ENCODE results near the gene NECAB2. TPM values are rescaled to one million over a fixed set of nuclear protein-coding genes. Genes with fewer than 3 reads are reported as not detected.

NECAB2 gene
- total RNA-seq, 1 donor from 2014 or later, result not detected

DNA sequence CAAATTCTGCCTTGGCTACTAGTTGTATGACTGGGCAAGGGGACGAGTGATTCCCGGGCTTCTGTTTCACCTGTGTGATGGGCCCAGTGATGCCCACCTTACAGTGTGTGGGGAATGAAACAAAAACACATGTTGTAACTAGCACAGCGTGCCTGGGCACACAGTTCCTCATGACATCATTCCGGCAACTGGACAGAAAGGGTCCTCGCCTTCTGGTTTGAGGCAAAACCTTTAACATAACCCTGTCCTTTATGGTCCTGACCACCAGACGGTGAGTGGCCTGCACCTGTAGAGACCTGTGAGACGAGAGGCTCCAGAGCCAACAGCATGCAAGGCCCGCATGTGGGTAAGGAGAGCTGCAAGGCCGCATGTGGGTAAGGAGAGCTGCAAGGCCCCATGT, 82.3 kb downstream of the NECAB2 start:
- no peak overlapping the region for H3K4me3 ChIP-seq
- intact Hi-C loops (cut with DNase I), result no loop called here
- no peak overlapping the region for H3K27ac ChIP-seq
- no peaks in the 10 kb centered on the region for H3K9me3 ChIP-seq
- no peak for DNase-seq (ENCODE audit: extremely low spot score in 2 of 2)
- H3K36me3 ChIP-seq, result peaks cover 0 to 41% of the 10 kb centered on the region in 2 donors
- H3K4me1 ChIP-seq, result no peaks in the 10 kb centered on the region
- TF ChIP-seq, protein P1, sequence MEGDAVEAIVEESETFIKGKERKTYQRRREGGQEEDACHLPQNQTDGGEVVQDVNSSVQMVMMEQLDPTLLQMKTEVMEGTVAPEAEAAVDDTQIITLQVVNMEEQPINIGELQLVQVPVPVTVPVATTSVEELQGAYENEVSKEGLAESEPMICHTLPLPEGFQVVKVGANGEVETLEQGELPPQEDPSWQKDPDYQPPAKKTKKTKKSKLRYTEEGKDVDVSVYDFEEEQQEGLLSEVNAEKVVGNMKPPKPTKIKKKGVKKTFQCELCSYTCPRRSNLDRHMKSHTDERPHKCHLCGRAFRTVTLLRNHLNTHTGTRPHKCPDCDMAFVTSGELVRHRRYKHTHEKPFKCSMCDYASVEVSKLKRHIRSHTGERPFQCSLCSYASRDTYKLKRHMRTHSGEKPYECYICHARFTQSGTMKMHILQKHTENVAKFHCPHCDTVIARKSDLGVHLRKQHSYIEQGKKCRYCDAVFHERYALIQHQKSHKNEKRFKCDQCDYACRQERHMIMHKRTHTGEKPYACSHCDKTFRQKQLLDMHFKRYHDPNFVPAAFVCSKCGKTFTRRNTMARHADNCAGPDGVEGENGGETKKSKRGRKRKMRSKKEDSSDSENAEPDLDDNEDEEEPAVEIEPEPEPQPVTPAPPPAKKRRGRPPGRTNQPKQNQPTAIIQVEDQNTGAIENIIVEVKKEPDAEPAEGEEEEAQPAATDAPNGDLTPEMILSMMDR (IDR thresholded peaks at IDR 0.05), result no peak
- TF ChIP-seq POLR2A (IDR thresholded peaks at IDR 0.05), result no peak
- no peak for TF ChIP-seq POLR2AphosphoS5 (IDR thresholded peaks at IDR 0.05; ENCODE audit: insufficient read depth in 1 of 2, low read depth in 1 of 2)
- H3K27me3 ChIP-seq, result no peaks in the 10 kb centered on the region

GRCh38 chr16:84052071-84052622, 84.1 kb downstream of the NECAB2 start:
- H3K4me1 ChIP-seq, result no peaks in the 10 kb centered on the region
- H3K4me3 ChIP-seq, result no peak overlapping the region
- H3K9me3 ChIP-seq, result no peaks in the 10 kb centered on the region
- H3K36me3 ChIP-seq, result peaks cover 0 to 59% of the 10 kb centered on the region in 2 donors
- no peaks in the 10 kb centered on the region for H3K27me3 ChIP-seq
- DNase-seq (ENCODE audit: extremely low spot score in 2 of 2), result no peak
- H3K27ac ChIP-seq, result no peak overlapping the region
- no peak for TF ChIP-seq POLR2A (IDR thresholded peaks at IDR 0.05)
- no peak for TF ChIP-seq POLR2AphosphoS5 (IDR thresholded peaks at IDR 0.05; ENCODE audit: insufficient read depth in 1 of 2, low read depth in 1 of 2)
- TF ChIP-seq, protein P1 (IDR thresholded peaks at IDR 0.05), result no peak
- intact Hi-C loops (cut with DNase I), result no loop called here

Small RNA genes within 50 kb of the gene (small RNA-seq; reads per million reads assigned to genes)
- gene RNA5SP432, result not detected

Other genes starting within 250 kb of the NECAB2 start
- 14.2 TPM for gene HSBP1, start 160.3 kb upstream of the NECAB2 start, total RNA-seq
- gene MLYCD, start 69.1 kb upstream of the NECAB2 start, total RNA-seq, result 8.8 TPM
- gene OSGIN1, start 15.0 kb upstream of the NECAB2 start, total RNA-seq, result 6.4 TPM
- not detected for gene SLC38A8, start 74.6 kb downstream of the NECAB2 start, total RNA-seq
- 71.0 TPM for gene MBTPS1, start 148.7 kb downstream of the NECAB2 start, total RNA-seq
- gene HSDL1, start 176.9 kb downstream of the NECAB2 start, total RNA-seq, result 16.9 TPM
- not detected for gene DNAAF1, start 177.1 kb downstream of the NECAB2 start, total RNA-seq
- 30.2 TPM for gene TAF1C, start 218.8 kb downstream of the NECAB2 start, total RNA-seq
- not detected for gene ADAD2, start 222.9 kb downstream of the NECAB2 start, total RNA-seq

Data from vagina (tissue), 2 donors.